CD14-positive monocyte (primary cell): Measurements from ENCODE around the gene RBMS3. TPM values are rescaled to one million over a fixed set of nuclear protein-coding genes. Genes with fewer than 3 reads are reported as not detected.

Source experiments
- DNase-seq, 3 donors: peaks; one replicate each; pipeline ENCODE4 v3.0.0-alpha.2; 2011 to 2022
- H2AFZ ChIP-seq: 2 replicates; pipeline ENCODE4 v1.6.0; 2012; ENCODE audit warnings: mild to moderate bottlenecking, low read depth, low read length, inconsistent platforms; ENCODE audit not compliant: insufficient read depth, poor library complexity, severe bottlenecking
- H3K27ac ChIP-seq, 2 donors: 1 replicate in 1 of 2; 2 replicates in 1 of 2; pipeline ENCODE4 v1.5.1; 2012 to 2013; ENCODE audit warnings: low read length in 2 of 2, control low read depth in 1 of 2, inconsistent platforms in 1 of 2, low read depth in 1 of 2, mild to moderate bottlenecking in 1 of 2
- H3K27me3 ChIP-seq, 2 donors: one replicate each; pipeline versions ENCODE4 v1.6.0 to v1.6.1; 2011 to 2013; ENCODE audit warnings: low read length in 2 of 2; ENCODE audit not compliant: control insufficient read depth in 2 of 2, insufficient read depth in 2 of 2
- H3K36me3 ChIP-seq, 2 donors: replicated peaks in 1 of 2; 1 replicate in 1 of 2; 2 replicates in 1 of 2; pipeline versions ENCODE4 v1.5.1 to v1.6.1; 2012 to 2013; ENCODE audit warnings: low read length in 2 of 2, control low read depth in 1 of 2, inconsistent platforms in 1 of 2, mild to moderate bottlenecking in 1 of 2; ENCODE audit not compliant: insufficient read depth in 2 of 2, control insufficient read depth in 1 of 2
- H3K4me1 ChIP-seq, 2 donors: 1 replicate in 1 of 2; 2 replicates in 1 of 2; pipeline versions ENCODE4 v1.5.1 to v1.6.1; 2012 to 2013; ENCODE audit warnings: low read length in 2 of 2, control low read depth in 1 of 2, inconsistent platforms in 1 of 2, mild to moderate bottlenecking in 1 of 2, moderate library complexity in 1 of 2; ENCODE audit not compliant: insufficient read depth in 2 of 2, control insufficient read depth in 1 of 2
- H3K4me2 ChIP-seq: replicated peaks from 2 replicates; pipeline ENCODE3; 2012; ENCODE audit warnings: low read length, moderate library complexity, mild to moderate bottlenecking; ENCODE audit not compliant: poor library complexity, severe bottlenecking; ENCODE audit errors: extremely low read depth
- H3K4me3 ChIP-seq, 3 experiments: fragments of 200-600 bp in 1 of 3; sonication (generic) in 1 of 3; replicated peaks in 1 of 3; 1 replicate in 2 of 3; 2 replicates in 1 of 3; pipeline ENCODE4 v1.5.1; 2011 to 2013; ENCODE audit warnings: low read length in 3 of 3, mild to moderate bottlenecking in 3 of 3, control low read depth in 2 of 3, low read depth in 2 of 3, inconsistent platforms in 1 of 3, moderate library complexity in 1 of 3
- H3K79me2 ChIP-seq: 2 replicates; pipeline ENCODE4 v1.6.0; 2012; ENCODE audit warnings: mild to moderate bottlenecking, control low read depth, inconsistent platforms, low read length, moderate library complexity; ENCODE audit not compliant: insufficient read depth
- H3K9ac ChIP-seq: 2 replicates; pipeline ENCODE4 v1.6.0; 2017; ENCODE audit warnings: low read length, mild to moderate bottlenecking; ENCODE audit not compliant: insufficient read depth, poor library complexity, severe bottlenecking
- H3K9me3 ChIP-seq, 2 donors: replicated peaks in 1 of 2; 1 replicate in 1 of 2; 2 replicates in 1 of 2; pipeline versions ENCODE4 v1.5.1 to v1.6.1; 2012 to 2013; ENCODE audit warnings: low read length in 2 of 2, control low read depth in 1 of 2; ENCODE audit not compliant: control insufficient read depth in 1 of 2, insufficient read depth in 1 of 2
- H4K20me1 ChIP-seq: 2 replicates; pipeline ENCODE4 v1.6.0; 2012; ENCODE audit warnings: mild to moderate bottlenecking, low read length, control low read depth, moderate library complexity; ENCODE audit not compliant: insufficient read depth
- H3K27ac Mint-ChIP-seq, 7 donors: one replicate each; pipeline ENCODE4 v1.8.0; 2020; ENCODE audit warnings: mild to moderate bottlenecking in 7 of 7, mixed read lengths in 7 of 7, moderate library complexity in 6 of 7, inconsistent platforms in 2 of 7
- H3K27me3 Mint-ChIP-seq, 3 donors: one replicate each; pipeline ENCODE4 v1.8.0; 2021 to 2022; ENCODE audit warnings: low read depth in 3 of 3, mild to moderate bottlenecking in 3 of 3, mixed read lengths in 3 of 3, moderate library complexity in 3 of 3, inconsistent platforms in 1 of 3
- H3K36me3 Mint-ChIP-seq, 2 donors: one replicate each; pipeline ENCODE4 v1.8.0; 2020; ENCODE audit warnings: mixed read lengths in 2 of 2, inconsistent platforms in 1 of 2, mild to moderate bottlenecking in 1 of 2
- H3K4me1 Mint-ChIP-seq: one replicate; pipeline ENCODE4 v1.8.0; 2020; ENCODE audit warnings: mild to moderate bottlenecking, mixed read lengths
- H3K4me3 Mint-ChIP-seq, 2 donors: one replicate each; pipeline ENCODE4 v1.8.0; 2020; ENCODE audit warnings: mild to moderate bottlenecking in 2 of 2, mixed read lengths in 2 of 2, moderate library complexity in 1 of 2
- H3K9me3 Mint-ChIP-seq, 7 donors: one replicate each; pipeline ENCODE4 v1.8.0; 2020 to 2022; ENCODE audit warnings: mixed read lengths in 7 of 7, mild to moderate bottlenecking in 6 of 7, moderate library complexity in 6 of 7, inconsistent platforms in 2 of 7
- CTCF ChIP-seq: fragments of 200-600 bp; IDR thresholded peaks from one replicate; pipeline ENCODE4 v1.8.0; 2022; ENCODE audit warnings: antibody characterized with exemption, mild to moderate bottlenecking
- WGBS: methylation state at CpG from one replicate; pipeline ENCODE4 v1.1.5; 2013; ENCODE audit warnings: missing lambda C conversion rate; ENCODE audit not compliant: insufficient coverage; 5-methylcytosine and 5-hydroxymethylcytosine counted together
- intact Hi-C, 2 donors: fragments of 100-400 bp; cut with micrococcal nuclease; formaldehyde crosslinking; loops; one replicate each; pipeline versions ENCODE4 v1.15.0 to v1.15.1; 2023
- polyA plus RNA-seq, 3 donors: library from polyadenylated mRNA; depleted of rRNA in 1 of 3; unstranded in 2 of 3; stranded (reverse) in 1 of 3; fragments of 300-500 nt in 2 of 3; fragments of >200 nt in 1 of 3; fragmentation: Illumina TruSeq in 2 of 3; gene quantifications; 1 replicate in 2 of 3; 2 replicates in 1 of 3; pipeline ENCODE4 v1.2.3, GENCODE V29; 2012 to 2021

RBMS3 gene
- polyA plus RNA-seq, 3 donors = not detected

- Histone ChIP-seq H3K79me2 (no peaks in the 10 kb centered on the region), H3K9me3 (no peaks in the 10 kb centered on the region), H3K27me3 (peaks cover 2 to 4% of the 10 kb centered on the region in 2 donors), H3K4me3 (no peak overlapping the region), H3K27ac (no peak overlapping the region), H2AFZ (no peak overlapping the region), H3K36me3 (no peaks in the 10 kb centered on the region), H3K4me1 (no peaks in the 10 kb centered on the region), H3K4me2 (no peak overlapping the region), H3K9ac (no peak overlapping the region), H4K20me1 (no peaks in the 10 kb centered on the region)
- H3K27me3 Mint-ChIP-seq = peaks cover 4 to 8% (median 6%) of the 10 kb centered on the region in 3 donors
- H3K4me1 Mint-ChIP-seq = peaks cover 2% of the 10 kb centered on the region
- DNase-seq = no peak
- H3K36me3 Mint-ChIP-seq = no peaks in the 10 kb centered on the region
- no peak overlapping the region for H3K4me3 Mint-ChIP-seq
- no peak for TF ChIP-seq CTCF
- intact Hi-C loops = no loop called here
- H3K9me3 Mint-ChIP-seq = no peaks in the 10 kb centered on the region
- no peak overlapping the region for H3K27ac Mint-ChIP-seq
Observed at GRCh38 chr3:29436612-29437323, 155.9 kb downstream of the RBMS3 start.

- Mint-ChIP-seq H3K9me3 (peaks cover 0 to 3% (median 2%) of the 10 kb centered on the region in 7 donors), H3K27ac (no peak overlapping the region), H3K36me3 (no peaks in the 10 kb centered on the region), H3K4me3 (no peak overlapping the region), H3K27me3 (peaks cover 4 to 8% (median 5%) of the 10 kb centered on the region in 3 donors), H3K4me1 (peaks cover 2% of the 10 kb centered on the region)
- H3K79me2 ChIP-seq = no peaks in the 10 kb centered on the region
- H3K27ac ChIP-seq = no peak overlapping the region
- no peaks in the 10 kb centered on the region for H4K20me1 ChIP-seq
- H3K9me3 ChIP-seq = no peaks in the 10 kb centered on the region
- H2AFZ ChIP-seq = no peak overlapping the region
- intact Hi-C loops = no loop called here
- no peak overlapping the region for H3K4me3 ChIP-seq
- no peak overlapping the region for H3K9ac ChIP-seq
- WGBS = 100% methylated on average over 1 of the region's 3 CpGs
- H3K36me3 ChIP-seq = no peaks in the 10 kb centered on the region
- H3K27me3 ChIP-seq = peaks cover 2 to 4% of the 10 kb centered on the region in 2 donors
- no peak overlapping the region for H3K4me2 ChIP-seq
- no peaks in the 10 kb centered on the region for H3K4me1 ChIP-seq
- TF ChIP-seq CTCF = no peak
- DNase-seq = no peak
Observed at GRCh38 chr3:29438580-29438979, 157.7 kb downstream of the RBMS3 start.
